Stromal cell of bone marrow (primary cell): ENCODE results near the gene ZNF526.

ENCODE experiments used
- DNase-seq: peaks from one replicate; pipeline ENCODE4 v3.0.0-alpha.2; 2012; ENCODE audit warnings: low read depth

The ZNF526 gene, protein sequence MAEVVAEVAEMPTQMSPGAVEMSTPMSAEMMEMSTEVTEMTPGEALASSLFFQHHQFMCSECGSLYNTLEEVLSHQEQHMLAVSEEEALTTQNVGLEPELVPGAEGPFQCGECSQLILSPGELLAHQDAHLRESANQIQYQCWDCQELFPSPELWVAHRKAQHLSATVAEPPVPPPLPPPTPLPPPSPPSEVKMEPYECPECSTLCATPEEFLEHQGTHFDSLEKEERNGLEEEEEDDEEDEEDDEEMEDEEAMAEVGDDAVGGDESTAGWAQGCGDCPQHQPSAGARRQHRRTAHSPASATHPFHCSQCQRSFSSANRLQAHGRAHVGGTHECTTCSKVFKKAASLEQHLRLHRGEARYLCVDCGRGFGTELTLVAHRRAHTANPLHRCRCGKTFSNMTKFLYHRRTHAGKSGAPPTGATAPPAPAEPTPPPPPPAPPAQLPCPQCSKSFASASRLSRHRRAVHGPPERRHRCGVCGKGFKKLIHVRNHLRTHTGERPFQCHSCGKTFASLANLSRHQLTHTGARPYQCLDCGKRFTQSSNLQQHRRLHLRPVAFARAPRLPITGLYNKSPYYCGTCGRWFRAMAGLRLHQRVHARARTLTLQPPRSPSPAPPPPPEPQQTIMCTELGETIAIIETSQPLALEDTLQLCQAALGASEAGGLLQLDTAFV

GRCh38 chr19:42219812-42220750, at the start of gene ZNF526:
Gene ZNF526 (plus strand): TSS chr19:42220312. CDS start chr19:42224404, 4,092 bp downstream.
- DNase-seq, result peak; percentile 95

DNA sequence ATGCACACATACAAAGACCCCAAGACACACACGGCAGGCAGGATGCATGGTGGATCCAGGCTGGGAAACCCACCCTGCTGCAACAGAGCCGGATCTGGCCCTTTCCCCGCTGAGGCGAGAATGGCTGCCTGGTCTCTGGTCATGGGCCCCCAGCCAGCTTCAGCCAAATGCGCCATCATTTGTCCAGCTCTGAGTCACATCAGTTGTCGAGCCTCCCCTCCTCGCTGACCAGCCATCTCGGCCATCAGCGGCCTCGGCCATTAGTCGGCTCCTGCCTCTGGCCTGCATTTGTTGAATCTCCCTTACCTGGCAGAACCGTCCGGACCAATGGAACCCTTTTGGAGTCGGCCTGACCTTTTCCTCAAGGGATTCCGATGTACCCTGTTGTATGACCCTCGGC, 49.4 kb upstream of the ZNF526 start:
- no peak for DNase-seq

DNA sequence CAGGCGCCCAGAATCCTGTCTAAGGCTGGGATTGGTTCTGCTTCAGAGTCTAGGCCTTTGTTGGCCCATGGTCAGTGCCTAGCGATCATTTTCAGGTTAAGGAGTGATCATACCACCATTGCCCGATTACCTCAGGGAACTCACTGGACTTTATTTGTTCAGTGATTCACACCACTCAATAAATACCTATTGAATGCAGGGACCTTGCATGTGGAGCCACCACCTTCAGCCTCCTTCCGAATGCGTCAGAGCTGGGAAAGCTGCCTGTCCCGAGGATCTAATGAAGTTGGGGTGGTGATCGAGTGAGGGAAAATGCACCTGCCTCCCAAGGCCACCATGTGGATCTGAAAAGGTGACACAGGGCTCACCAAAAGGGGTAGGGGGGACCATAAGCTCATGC, 47.9 kb upstream of the ZNF526 start:
- DNase-seq, result no peak

- no peak for DNase-seq
These were observed 46.4 kb upstream of the ZNF526 start for GRCh38 chr19:42173695-42174094.

DNA sequence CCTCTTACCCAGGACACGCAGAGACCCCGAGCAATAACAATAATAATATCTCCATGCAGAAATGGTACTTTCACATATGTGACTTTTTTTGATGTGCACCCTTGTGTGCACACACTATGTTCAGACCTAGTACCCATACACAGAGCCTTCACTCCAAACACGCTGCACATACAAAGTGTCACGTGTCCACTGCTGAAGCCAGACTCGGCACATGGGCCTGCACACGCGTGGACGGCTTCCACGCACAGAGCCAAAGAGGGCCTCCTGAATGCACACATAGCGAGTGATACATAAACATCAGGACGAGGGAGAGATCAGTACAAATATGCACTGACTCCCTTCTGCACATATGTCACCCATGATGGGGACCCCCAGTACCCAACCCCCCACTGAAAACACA, 45.9 kb upstream of the ZNF526 start:
- DNase-seq, result no peak

- no peak for DNase-seq
These were observed 45.0 kb upstream of the ZNF526 start for GRCh38 chr19:42174958-42175734.

- no peak for DNase-seq
These were observed 44.0 kb upstream of the ZNF526 start for GRCh38 chr19:42175952-42176648.

DNA sequence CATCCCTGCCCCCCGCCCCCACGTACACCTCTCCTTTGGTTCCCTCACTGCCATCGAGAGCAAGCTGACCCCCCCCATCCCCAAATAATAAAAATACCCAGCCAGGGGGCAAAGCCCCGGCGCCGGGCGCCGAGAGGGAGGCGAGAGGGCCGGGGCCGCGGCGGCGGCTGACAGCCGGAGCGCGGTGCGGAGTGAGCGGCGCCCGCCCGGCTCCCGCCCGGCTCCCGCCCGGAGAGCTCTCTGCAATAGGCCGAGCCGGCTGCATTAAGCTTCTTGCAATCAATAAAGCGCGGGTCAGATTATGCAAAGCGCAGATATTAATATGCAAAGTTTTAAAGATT, 43.5 kb upstream of the ZNF526 start:
- no peak for DNase-seq

DNA sequence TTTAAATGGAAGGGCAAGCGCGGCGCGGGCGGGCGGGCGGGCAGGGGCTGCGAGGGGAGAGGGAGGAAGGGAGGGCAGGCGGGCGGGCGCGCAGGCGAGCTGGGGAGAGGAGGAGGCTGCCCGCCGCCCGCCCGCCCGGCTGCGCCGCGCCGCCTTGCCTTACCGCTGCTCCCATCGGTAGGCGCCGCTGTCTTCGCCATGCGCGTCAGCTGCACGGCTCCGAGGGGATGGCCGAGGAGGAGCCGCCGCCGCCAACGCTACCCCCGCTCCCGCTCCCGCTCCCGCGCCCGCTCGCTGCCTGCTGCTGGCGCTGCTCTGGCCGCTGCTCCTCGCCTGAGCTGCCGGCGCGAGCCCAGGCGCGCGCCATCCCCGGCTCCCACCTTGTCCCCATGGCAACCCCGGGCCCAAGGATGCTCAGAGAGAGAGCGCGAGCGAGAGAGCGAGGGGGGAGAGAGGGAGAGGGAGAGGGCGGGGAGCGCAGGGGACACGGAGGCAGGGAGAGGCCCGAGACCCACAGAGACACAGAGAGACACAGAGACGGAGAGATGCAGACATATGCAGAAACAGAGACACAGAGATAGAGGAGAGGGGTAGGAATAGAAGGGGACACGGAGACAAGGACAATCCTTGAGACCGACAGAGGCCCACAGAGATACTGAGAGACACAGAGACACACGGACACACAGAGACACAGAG, 43.0 kb upstream of the ZNF526 start:
- peak; percentile 55 for DNase-seq

GRCh38 chr19:42177686-42178019, 42.5 kb upstream of the ZNF526 start:
- DNase-seq, result no peak

DNA sequence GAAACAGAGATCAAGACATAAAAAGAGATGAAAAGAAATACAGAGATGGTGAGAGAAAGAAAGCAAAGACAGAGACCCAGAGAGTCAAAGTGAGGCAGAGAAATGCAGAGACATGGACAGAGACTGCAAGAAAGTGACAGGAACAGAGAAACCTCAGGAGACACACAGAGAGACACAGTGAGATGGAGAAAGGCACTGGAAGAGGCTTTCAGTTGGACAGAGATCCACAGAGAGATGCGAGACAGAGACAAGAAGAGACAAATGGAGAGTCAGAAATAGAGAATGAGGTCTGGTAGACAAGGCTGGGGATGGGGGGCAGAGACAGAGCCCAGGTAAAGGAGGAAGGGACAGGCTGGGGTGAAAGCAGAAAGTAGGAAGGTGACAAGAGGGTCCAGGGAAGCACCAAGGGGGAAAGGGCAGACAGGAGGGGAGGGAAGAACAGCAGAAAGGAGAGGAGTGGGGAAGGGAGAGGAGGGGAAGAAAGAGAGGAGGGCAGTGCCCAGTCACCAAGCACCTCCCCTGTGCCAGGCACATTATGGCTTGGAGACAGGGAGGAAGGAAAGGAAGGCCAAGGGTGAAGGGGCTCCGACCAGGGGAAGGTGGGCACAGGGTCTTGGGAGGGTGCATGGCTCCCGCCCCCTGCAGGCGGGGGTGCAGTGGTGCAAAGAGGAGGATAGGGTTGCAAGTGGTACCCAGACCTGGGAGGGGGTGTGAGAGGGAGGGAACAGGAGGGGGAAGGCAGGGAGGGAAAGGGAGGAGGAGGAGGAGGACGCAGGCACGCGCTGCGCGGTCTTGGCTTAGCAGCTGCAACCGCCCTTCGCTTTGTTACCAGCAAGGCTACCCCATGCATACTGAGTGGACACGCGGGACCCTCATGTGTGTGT, 41.1 kb upstream of the ZNF526 start:
- DNase-seq, result no peak

GRCh38 chr19:42184401-42184861, 35.7 kb upstream of the ZNF526 start:
- DNase-seq, result peak; percentile 76

DNA sequence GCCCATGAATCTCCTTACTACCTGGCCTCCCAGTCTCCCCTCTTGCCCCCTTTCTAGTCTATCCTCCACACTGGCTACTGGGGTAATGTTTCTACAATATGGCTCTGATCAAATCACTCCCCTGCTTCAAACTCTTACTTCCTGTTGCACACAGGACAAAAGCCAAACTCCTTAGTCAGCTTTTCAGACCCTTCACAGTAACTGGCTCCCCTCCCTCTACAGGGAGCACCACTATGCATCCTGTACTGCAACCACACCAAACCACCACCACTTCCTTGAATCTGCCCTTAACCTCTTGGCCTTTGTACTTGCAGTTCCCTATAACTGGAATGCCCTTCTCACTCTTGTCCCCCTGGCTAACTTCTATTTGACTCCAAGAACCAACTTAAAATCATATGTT, 34.8 kb upstream of the ZNF526 start:
- no peak for DNase-seq

DNA sequence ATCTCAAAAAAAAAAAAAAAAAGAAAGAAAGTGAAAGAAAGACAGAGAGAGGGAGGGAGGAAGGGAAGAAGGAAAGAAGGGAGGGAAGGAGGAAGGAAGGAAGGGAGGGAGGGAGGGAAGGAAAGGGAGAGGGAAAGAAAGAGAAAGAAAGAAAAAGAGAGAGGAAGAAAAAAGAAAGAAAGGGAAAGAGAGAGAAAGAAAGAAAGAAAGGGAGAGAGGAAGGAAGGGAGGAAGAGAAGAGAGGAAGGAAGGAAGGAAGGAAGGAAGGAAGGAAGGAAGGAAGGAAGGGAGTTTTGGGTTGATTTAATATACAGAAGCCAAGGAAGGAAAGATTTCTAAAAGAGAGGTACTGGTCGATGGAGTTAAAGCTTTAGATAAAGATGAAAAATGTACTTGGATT, 31.4 kb upstream of the ZNF526 start:
- no peak for DNase-seq

- no peak for DNase-seq
These were observed 31.0 kb upstream of the ZNF526 start for GRCh38 chr19:42189133-42189532.

DNA sequence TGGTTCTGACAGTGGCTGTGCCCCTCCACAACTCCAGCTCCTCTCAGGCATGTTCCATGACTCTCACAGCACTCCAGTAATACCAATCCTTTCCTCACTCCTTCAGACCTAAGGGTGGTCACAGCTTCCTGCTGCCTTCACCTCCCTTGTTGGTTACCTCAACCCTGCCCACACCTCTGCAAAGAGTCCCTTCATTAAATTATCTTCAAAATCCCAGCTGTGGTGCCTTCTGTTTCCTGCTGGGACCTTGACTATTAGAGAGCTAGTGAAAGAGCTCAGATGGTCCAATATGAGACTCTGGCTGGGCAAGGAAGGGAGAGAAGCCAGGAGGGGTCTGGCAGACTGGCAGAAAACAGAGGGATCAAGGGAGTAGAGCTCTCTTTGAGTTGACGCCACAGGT, 28.8 kb upstream of the ZNF526 start:
- DNase-seq, result no peak

DNA sequence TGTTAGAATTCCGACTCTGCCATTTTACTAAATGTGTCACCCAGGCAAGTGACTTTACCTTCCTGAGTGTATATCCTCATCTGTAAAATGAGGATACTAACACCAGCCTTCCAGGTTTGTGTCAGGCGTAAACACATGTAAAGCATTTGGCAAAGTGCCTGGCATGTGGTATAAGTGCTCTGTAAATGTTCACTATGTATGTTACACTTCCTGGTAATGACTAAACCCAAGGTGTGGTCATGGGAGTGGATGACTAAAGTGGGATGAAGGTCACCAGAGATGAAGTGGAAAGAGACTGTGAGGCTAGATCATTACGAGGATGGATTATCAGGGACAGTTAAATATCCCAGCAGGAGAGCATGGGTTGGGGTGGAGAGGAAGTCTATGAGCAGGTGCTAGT, 28.3 kb upstream of the ZNF526 start:
- no peak for DNase-seq

DNA sequence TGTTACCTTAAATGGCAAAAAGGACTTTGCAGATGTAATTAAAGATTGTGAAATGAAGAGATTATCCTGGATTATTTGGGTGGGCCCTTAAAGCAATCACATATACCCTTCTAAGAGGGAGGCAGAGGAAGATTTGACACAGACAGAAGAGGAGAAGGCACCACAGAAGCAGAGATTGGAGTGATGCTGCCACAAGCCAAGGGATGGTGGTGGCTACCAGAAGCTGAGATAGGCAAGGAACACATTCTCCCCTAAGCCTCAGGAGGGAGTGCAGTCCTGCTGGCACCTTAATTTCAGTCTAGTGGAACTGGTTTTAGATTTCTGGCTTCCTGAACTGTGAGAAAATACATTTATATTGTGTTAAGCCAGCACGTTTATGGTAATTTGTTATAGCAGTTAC, 26.8 kb upstream of the ZNF526 start:
- DNase-seq, result no peak

GRCh38 chr19:42193706-42194105, 26.4 kb upstream of the ZNF526 start:
- DNase-seq, result no peak
